Loucy (cell line): ENCODE results near the gene HPS3.
A peak's percentile ranks its signal among the peaks of the same experiment; 100 is the strongest.

Experiments used
- H2AFZ ChIP-seq: fragments of 200-600 bp; sonication (generic); 2 replicates; pipeline ENCODE4 v1.6.0; 2016; ENCODE audit warnings: antibody characterized with exemption, mild to moderate bottlenecking, low read length, moderate library complexity
- H3F3A ChIP-seq: fragments of 200-600 bp; 2 replicates; pipeline ENCODE4 v1.6.0; 2016; ENCODE audit warnings: antibody characterized with exemption, low read depth, mild to moderate bottlenecking
- H3K27me3 ChIP-seq: fragments of 200-600 bp; sonication (generic); 2 replicates; pipeline ENCODE4 v1.6.1; 2014; ENCODE audit warnings: low read length, mild to moderate bottlenecking; ENCODE audit not compliant: insufficient read depth, poor library complexity, severe bottlenecking
- H3K36me3 ChIP-seq: fragments of 200-600 bp; sonication (generic); 2 replicates; pipeline ENCODE4 v1.6.1; 2016; ENCODE audit warnings: low read length; ENCODE audit not compliant: insufficient read depth
- H3K4me1 ChIP-seq: fragments of 200-600 bp; sonication (generic); 2 replicates; pipeline ENCODE4 v1.5.1; 2014; ENCODE audit warnings: low read length, mild to moderate bottlenecking; ENCODE audit not compliant: insufficient read depth, poor library complexity, severe bottlenecking
- H3K4me2 ChIP-seq: fragments of 200-600 bp; sonication (generic); 2 replicates; pipeline ENCODE4 v1.6.0; 2014; ENCODE audit warnings: antibody characterized with exemption, low read length, low read depth, mild to moderate bottlenecking; ENCODE audit not compliant: poor library complexity, severe bottlenecking
- H3K4me3 ChIP-seq: fragments of 200-600 bp; sonication (generic); 2 replicates; pipeline ENCODE4 v1.5.1; 2014; ENCODE audit warnings: low read length, mild to moderate bottlenecking, mixed read lengths; ENCODE audit not compliant: poor library complexity, severe bottlenecking
- H3K79me2 ChIP-seq: fragments of 200-600 bp; sonication (generic); 2 replicates; pipeline ENCODE4 v1.6.1; 2014; ENCODE audit warnings: low read length; ENCODE audit not compliant: insufficient read depth
- H3K9ac ChIP-seq: fragments of 200-600 bp; sonication (generic); 2 replicates; pipeline ENCODE4 v1.6.0; 2014; ENCODE audit warnings: mild to moderate bottlenecking, low read depth, low read length, moderate library complexity; ENCODE audit not compliant: poor library complexity, severe bottlenecking
- H3K9me2 ChIP-seq: fragments of 200-600 bp; sonication (generic); replicated peaks from 2 replicates; pipeline ENCODE4 v1.6.1; 2016; ENCODE audit warnings: low read depth, low read length, mixed read lengths
- H3K9me3 ChIP-seq: fragments of 200-600 bp; sonication (generic); 2 replicates; pipeline ENCODE4 v1.6.1; 2014; ENCODE audit warnings: mild to moderate bottlenecking, antibody characterized with exemption, low read length, low read depth; ENCODE audit not compliant: insufficient read depth
- H4K20me1 ChIP-seq: fragments of 200-600 bp; sonication (generic); 2 replicates; pipeline ENCODE4 v1.6.0; 2014; ENCODE audit warnings: antibody characterized with exemption, low read length, mild to moderate bottlenecking; ENCODE audit not compliant: insufficient read depth, poor library complexity, severe bottlenecking
- EZH2phosphoT487 ChIP-seq: fragments of 200-600 bp; IDR thresholded peaks from 2 replicates; pipeline ENCODE4 v1.6.1; 2018; ENCODE audit warnings: antibody characterized with exemption, mild to moderate bottlenecking, moderate library complexity, borderline replicate concordance
- TF ChIP-seq, protein P1 (sequence below): fragments of 200-600 bp; sonication (generic); conservative IDR thresholded peaks from 2 replicates; pipeline ENCODE4 v1.5.1; 2014; ENCODE audit warnings: mild to moderate bottlenecking, antibody characterized with exemption, low read length

The HPS3 gene

DNA sequence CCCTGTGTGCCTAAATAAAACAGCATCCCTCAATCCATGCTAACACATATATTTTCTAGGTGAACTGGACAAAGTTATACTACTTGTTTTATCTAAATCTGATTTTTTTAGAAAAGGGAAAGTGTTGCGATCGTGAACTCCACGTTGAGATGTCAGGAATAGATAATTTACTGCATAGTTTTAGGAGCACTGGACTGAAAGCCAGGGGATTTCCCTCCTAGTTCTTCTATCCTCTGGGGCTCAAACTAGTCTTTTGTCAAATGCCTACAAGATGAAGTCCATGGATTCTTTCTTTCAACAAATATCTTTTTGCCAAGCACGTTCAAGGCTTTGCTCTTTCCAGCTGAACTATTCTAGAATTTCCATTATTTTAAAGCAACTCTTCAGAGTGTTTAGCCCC lies 617 bp upstream of the HPS3 start:
- Histone ChIP-seq H3F3A (no peaks in the 10 kb centered on the region), H3K4me1 (peaks cover 36% of the 10 kb centered on the region), H3K36me3 (no peaks in the 10 kb centered on the region), H3K9ac (peak overlapping the region; percentile 91), H2AFZ (peak overlapping the region; percentile 86), H3K79me2 (peaks cover 42% of the 10 kb centered on the region), H3K4me2 (peak overlapping the region; percentile 87), H4K20me1 (peaks cover 36% of the 10 kb centered on the region), H3K4me3 (peak overlapping the region; percentile 97), H3K9me2 (no peaks in the 10 kb centered on the region), H3K9me3 (no peaks in the 10 kb centered on the region), H3K27me3 (no peaks in the 10 kb centered on the region)
- no peak for TF ChIP-seq EZH2phosphoT487
- TF ChIP-seq, protein P1, sequence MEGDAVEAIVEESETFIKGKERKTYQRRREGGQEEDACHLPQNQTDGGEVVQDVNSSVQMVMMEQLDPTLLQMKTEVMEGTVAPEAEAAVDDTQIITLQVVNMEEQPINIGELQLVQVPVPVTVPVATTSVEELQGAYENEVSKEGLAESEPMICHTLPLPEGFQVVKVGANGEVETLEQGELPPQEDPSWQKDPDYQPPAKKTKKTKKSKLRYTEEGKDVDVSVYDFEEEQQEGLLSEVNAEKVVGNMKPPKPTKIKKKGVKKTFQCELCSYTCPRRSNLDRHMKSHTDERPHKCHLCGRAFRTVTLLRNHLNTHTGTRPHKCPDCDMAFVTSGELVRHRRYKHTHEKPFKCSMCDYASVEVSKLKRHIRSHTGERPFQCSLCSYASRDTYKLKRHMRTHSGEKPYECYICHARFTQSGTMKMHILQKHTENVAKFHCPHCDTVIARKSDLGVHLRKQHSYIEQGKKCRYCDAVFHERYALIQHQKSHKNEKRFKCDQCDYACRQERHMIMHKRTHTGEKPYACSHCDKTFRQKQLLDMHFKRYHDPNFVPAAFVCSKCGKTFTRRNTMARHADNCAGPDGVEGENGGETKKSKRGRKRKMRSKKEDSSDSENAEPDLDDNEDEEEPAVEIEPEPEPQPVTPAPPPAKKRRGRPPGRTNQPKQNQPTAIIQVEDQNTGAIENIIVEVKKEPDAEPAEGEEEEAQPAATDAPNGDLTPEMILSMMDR = no peak

DNA sequence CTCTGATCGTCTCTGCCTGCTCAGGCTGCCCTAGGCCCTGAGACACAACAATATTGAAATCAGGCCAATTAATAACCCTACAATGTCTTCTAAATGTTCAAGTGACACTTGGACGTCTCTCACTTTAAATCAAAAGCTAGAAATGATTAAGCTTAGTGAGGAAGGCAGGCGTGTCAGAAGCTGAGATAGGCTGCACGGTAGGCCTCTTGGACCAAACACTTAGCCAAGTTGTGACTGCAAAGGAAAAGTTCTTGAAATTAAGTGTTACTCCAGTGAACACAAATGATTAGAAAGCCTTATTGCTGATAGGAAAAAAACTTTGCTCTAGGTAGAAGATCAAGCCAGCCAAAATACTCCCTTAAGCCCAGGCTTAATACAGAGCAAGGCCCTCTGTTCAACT lies 2.2 kb downstream of the HPS3 start:
- Histone ChIP-seq H3K4me2 (peak overlapping the region; percentile 93), H3K9me2 (no peaks in the 10 kb centered on the region), H3K4me3 (peak overlapping the region; percentile 97), H3K27me3 (no peaks in the 10 kb centered on the region), H3F3A (no peaks in the 10 kb centered on the region), H3K9ac (peak overlapping the region; percentile 91), H3K9me3 (no peaks in the 10 kb centered on the region), H3K36me3 (no peaks in the 10 kb centered on the region), H3K79me2 (peaks cover 64% of the 10 kb centered on the region), H3K4me1 (peaks cover 56% of the 10 kb centered on the region), H4K20me1 (peaks cover 50% of the 10 kb centered on the region), H2AFZ (no peak overlapping the region)
- TF ChIP-seq, protein P1 = no peak
- no peak for TF ChIP-seq EZH2phosphoT487

DNA sequence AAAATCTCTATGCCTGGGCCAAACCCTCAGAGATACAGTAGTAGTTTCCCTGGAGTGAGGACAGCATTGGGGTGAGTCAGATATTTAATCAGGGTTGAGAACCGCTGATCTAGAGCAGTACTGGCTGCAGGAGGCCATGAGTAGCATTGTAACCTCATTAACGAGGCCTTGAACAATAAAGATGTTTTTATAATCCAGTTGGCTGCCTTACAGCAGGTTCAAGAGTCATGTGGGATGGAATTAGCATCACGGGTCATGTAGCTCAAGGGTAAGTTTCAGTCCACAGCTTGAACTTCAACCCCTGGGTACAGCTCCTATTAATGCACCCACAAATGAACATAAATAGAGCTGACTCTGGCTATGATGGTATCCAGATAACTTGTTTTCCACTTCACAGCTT lies 5.1 kb downstream of the HPS3 start:
- H2AFZ ChIP-seq = no peak overlapping the region
- H3K4me3 ChIP-seq = peak overlapping the region; percentile 43
- H3K79me2 ChIP-seq = peaks cover 82% of the 10 kb centered on the region
- H3F3A ChIP-seq = no peaks in the 10 kb centered on the region
- no peak for TF ChIP-seq EZH2phosphoT487
- TF ChIP-seq, protein P1 = no peak
- no peak overlapping the region for H3K9ac ChIP-seq
- peak overlapping the region; percentile 47 for H3K4me2 ChIP-seq
- H3K36me3 ChIP-seq = no peaks in the 10 kb centered on the region
- no peaks in the 10 kb centered on the region for H3K9me2 ChIP-seq
- H3K9me3 ChIP-seq = no peaks in the 10 kb centered on the region
- peaks cover 48% of the 10 kb centered on the region for H3K4me1 ChIP-seq
- H3K27me3 ChIP-seq = no peaks in the 10 kb centered on the region
- peaks cover 54% of the 10 kb centered on the region for H4K20me1 ChIP-seq
